NCI-H187 (cell line): ENCODE measurements around the gene EIF5A2.
"Not testable (repeated sequence)": the region's sequence is repeated elsewhere in the genome, so short reads cannot be mapped to it uniquely, and the experiment has no call there.

Experiments
- DNase-seq, 2 experiments: peaks; one replicate each; lab custom pipeline; 2025; lab: John Stamatoyannopoulos, UW

EIF5A2 gene

DNA sequence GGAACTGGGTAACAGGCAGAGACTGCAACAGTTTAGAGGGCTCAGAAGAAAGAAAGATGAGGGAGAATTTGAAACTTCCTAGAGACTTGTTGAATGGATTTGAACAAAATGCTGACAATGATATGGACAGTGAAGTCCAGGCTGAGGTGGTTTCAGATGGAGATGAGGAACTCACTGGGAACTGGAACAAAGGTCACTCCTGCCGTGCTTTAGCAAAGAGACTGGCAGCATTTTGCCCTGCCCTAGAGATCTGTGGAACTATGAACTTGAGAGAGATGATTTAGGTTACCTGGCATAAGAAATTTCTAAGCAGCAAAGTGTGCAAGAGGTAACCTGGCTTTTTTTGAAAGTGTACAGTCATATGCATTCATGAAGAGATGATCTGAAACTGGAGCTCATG, 11.7 kb downstream of the EIF5A2 start:
- DNase-seq: no peak

DNA sequence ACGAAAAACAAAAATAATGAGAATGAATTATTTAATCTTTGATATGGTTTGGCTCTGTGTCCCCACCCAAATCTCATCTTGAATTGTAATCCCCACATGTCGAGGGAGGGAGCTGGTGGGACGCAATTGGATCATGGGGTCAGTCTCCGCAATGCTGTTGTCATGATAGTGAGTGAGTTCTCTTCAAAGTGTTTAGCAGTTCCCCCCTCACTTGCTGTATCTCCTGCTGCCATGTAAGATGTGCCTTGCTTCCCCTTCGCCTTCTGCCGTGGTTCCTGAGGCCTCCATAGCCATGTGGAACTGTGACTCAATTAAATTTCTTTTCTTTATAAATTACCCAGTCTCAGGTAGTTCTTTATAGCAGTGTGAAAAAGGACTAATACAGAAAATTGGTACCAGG, 12.1 kb downstream of the EIF5A2 start:
- DNase-seq: not testable (repeated sequence)

DNA sequence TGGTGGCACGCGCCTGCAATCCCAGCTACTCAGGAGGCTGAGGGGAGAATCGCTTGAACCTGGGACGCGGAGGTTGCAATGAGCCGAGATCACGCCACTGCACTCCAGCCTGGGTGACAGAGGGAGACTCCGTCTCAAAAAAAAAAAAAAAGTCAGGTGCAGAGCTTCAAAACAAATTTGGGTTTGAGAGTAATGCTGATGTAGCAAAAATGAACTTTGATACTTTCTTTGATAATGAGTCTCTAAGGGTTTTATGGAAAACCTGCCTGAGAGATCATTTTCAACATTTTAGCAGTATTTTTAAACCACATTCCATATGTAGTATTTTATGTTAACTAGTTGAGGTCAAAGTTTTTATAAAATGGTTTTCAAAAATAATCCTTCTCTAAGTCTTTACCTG, 14.5 kb downstream of the EIF5A2 start:
- no peak for DNase-seq

DNA sequence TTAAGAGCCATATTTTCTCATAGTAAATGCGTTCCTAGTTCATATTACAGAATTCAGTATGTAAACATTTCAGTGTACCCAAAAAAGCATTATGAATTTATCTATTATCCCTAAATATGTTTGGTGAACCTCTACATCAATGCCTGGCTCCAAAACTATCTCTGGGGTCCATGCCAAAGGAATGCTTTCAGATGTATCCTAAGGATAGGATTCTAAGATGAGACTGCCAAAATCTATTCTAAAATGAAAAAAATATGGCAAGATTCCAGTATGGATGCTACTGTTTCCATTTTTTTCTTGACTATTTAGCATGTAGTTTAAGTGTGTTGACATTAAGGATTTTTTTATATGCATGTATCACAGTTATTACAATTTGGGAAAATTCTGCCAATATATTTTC, 18.8 kb downstream of the EIF5A2 start:
- DNase-seq: no peak

DNA sequence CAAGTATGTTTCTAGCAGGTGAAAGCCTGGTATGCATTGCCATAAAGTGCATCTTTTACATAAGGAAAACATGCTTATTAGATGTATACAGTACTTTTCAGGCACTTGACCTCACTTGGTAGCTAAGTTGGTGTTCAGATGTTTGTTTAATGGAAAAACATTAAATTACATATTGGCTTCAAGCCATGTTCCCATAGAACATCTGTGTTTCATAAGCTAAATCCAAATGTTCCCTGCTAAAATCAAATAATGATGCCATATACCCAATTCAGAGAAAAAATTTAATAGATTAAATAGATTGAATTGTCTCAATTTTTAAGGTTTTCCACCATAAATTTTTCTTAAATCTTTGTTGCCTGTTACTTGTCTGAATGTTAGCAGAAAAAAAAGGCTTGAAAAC, 19.3 kb downstream of the EIF5A2 start:
- no peak for DNase-seq

DNA sequence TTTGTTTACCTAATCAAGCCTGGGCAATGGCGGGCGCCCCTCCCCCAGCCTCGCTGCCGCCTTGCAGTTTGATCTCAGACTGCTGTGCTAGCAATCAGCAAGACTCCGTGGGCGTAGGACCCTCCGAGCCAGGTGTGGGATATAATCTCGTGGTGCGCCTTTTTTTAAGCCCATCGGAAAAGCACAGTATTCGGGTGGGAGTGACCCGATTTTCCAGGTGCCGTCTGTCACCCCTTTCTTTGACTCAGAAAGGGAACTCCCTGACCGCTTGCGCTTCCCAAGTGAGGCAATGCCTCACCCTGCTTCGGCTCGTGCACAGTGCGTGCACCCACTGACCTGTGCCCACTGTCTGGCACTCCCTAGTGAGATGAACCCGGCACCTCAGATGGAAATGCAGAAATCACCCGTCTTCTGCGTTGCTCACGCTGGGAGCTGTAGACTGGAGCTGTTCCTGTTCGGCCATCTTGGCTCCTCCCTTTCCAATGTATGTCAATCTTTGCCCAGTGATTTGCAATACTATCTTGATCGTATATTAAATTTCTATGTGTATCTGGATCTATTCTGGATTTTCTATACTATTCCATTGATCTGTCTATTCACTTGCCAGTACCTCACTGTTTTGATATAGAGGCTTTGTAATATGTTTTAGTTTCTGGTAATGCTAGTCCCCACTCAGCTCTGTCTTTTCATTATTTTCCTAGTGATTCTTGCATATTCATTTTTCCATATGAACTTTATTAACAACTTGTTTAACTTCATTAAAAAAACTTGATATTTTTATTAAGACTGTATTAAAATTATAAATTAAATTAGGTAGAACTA, 24.1 kb downstream of the EIF5A2 start:
- not testable (repeated sequence) for DNase-seq

DNA sequence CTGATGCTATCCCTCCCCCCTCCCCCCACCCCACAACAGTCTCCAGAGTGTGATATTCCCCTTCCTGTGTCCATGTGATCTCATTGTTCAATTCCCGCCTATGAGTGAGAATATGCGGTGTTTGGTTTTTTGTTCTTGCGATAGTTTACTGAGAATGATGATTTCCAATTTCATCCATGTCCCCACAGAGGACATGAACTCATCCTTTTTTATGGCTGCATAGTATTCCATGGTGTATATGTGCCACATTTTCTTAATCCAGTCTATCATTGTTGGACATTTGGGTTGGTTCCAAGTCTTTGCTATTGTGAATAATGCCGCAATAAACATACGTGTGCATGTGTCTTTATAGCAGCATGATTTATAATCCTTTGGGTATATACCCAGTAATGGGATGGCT, 29.7 kb downstream of the EIF5A2 start:
- not testable (repeated sequence) for DNase-seq

DNA sequence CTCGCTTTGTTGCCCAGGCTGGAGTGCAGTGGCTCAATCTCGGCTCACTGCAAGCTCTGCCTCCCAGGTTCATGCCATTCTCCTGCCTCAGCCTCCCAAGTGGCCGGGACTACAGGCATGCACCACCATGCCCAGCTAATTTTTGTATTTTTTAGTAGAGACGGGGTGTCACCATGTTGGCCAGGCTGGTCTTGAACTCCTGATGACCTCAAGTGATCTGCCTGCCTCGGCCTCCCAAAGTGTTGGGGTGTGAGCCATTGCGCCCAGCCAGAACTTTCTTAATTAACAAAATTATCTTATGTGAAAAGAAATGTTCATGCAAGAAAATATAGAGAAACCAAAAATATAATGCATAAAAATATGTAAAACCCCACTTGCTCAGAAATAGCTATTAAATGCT, 31.1 kb downstream of the EIF5A2 start:
- DNase-seq: not testable (repeated sequence)

DNA sequence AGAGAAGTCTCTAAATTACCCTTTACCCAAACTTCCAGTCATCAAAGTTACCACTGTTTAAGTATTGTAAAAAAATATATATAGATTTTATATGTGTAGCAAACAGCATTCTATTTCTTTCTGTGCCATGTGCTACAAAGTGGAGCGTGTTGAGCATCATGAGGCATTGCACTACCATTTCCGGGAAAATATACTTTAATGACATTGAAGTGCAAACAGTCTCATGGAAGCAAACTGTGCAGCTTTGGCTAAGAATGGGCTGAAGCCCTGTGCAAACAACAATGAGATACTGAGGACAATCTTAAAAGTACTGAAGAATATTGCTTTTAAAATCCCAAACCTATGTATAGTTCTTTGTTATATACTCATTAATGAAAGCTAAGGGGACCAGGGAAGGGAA, 31.9 kb downstream of the EIF5A2 start:
- DNase-seq: no peak

DNA sequence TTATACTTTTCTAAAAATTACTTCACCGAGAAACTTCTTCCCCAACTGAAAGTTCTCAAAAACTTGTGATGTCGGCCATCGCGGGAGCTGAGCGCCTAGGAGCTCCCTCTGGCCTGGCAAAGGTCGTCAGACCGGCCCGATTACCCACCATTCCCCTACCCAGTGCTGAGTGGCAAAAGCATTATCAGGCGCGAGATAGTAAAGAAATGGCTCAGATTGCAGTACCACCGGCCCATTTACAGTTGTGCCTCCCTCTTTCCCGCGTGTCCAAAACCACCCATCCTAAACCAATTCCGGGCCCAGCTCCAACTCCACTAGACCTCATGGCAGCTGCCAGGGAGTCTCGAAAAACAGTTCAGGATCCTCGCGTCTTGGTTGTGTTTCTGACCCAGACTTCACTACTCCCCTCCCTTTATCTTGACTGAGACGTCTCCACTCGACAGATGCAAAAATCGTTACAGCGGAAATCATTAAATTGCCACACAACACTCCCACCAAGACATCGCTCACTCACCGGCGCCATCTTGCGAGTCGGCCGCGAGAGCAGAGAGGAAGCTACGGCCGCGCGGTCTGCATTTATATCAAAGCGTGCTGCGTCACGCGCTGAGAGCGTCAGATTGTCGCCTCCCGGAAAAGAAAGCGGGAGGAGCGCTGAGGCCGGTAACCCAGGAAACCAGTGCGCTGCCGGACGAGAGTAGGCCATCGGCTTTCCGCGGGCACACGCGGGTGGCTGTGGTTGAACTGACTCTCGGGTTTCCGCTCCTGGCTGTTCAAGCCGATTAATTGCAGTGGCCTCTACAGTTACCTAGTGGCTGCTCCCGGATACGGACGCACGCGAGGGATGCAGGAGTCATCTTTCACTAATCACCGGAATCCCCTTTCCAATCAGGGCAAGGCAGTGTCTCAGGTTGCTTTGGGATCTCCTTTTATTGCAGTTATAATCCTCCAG, 38.5 kb downstream of the EIF5A2 start, which contains the start of gene RPL22L1:
Gene RPL22L1 (minus strand): TSS at position 551 of the 949 bp plus-strand sequence. CDS start 28 bp downstream, at position 523.
- DNase-seq: no peak

DNA sequence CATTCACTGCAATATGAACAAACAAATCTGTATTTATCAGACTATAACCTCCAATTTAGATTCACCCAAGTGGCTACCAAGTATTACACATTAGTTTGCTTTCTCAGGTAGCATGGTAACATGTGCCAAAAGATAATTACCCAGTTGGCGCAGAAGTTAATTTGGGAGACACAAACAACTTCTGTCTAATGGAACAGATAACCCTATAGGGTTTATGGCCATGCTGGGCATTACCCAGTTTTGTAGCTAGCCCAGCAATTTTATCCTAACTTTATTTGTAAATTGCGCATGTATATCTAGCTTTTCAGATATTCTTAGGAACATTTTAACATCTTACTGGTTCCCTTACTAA, 39.2 kb downstream of the EIF5A2 start:
- DNase-seq: no peak

DNA sequence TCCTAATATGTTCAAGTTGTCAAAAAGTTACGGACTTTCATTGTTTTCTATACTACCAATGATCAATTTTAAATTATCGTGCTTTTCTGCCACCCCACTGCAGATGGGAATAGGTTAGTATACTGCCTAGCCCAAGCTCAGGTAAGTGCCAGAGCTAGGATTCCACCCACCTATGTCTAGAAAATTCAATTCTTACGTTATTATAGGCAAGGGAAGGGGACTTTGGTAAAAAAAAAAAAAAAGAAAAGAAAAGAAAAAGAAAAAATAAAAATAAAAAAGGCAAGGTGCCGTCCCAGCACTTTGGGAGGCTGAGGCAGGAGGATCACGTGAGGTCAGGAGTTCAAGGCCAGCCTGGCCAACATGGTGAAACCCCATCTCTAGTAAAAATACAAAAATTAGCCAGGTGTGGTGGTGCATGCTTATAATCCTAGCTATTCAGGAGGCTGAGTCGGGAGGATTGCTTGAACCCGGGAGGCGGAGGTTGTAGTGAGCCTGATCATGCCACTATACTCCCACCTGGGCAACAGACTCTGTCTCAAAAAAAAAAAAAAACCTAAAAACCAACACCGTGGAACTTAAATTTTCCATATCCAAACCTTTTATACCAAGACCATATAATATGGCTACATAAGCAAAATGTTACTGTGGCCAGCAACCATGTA, 39.7 kb downstream of the EIF5A2 start:
- DNase-seq: no peak

DNA sequence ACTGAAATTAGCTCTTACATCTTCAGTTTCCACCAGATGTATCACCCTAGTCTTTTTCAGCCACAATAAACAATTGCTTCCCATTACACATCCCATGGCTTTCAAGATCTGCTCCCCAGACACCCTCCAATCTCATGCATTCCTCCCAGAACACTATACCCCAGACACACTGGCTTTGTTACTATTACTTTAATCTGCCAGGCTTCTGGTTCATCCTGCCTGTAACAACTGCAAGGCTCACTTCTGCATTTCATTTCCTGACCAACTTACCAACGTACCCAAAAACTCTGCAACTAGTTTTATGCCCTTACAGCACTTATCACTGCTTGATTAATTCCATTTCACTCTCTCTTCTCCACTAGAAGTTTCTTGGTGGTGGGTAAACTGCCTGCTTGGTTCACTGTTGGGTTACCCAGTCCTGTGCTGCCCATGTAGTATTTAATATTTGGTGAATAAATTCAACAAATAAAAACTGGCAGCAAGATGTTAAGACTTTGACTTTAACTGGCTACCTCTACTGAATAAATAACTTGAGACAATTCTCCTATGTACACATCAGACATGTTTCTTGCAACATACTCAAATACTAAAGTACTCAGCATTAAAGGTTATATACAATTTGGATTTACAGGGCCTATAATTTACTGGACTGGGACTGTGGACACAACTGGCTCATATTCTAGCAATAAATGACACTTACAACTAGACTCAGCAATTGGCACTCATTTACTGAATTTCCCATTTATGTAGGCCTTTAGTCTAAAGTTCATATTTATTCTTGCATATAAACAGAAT, 41.1 kb downstream of the EIF5A2 start:
- no peak for DNase-seq

DNA sequence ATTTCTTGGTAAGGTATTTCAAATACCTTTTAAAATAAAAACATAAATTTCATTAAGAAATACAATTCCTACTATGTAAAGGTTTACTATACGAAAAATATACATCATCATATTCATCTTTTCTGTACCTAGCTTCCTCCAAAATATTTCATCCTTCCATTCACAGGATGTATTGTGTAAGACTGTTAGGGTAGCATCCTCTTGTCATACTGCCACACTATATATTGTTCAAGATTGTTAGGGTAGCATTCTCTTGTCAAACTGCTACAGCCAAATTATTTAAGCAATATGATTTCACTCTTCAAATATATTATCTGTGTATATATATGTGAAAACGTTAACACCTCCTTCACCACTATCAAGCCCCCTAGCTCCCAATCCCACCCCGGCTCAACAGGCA, 41.9 kb downstream of the EIF5A2 start:
- DNase-seq: no peak

DNA sequence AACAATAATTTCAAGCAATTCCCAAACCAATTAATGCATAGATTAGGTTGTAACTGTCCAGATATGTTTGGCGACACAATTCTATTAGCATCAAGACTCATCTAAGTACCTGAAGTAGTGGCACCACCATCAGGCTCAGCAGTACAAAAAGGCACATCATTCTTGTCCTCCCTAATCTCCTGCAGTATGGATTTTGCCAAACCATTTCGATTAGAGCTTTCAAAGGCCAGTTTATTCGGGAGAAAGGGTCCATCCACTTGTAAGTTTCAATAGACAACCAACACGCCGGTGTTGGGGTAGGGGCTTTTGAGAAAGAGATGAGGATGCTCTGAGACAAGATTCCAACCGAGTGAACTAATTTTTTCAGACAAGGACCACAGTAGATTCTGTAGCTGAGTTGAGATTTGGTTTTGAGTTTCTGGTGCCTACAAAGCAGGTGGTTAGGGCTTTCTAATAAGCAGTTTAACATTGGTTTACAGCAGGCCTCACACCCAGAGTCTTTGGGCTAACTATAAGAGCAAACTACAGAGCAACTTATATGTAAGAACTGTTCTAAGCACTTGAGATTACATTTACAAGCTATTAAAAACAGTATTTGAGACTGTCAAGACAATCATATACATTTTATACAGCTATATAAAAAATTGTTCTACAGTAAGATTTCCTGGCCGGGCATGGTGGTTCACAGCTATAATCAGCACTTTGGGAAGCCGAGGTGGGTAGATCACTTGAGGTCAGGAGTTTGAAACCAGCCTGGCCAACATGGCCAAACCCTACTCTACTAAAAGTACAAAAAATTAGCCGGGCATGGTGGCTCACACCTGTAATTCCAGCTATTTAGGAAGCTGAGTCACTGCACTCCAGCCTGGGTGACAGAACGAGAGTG, 43.0 kb downstream of the EIF5A2 start:
- DNase-seq: no peak

DNA sequence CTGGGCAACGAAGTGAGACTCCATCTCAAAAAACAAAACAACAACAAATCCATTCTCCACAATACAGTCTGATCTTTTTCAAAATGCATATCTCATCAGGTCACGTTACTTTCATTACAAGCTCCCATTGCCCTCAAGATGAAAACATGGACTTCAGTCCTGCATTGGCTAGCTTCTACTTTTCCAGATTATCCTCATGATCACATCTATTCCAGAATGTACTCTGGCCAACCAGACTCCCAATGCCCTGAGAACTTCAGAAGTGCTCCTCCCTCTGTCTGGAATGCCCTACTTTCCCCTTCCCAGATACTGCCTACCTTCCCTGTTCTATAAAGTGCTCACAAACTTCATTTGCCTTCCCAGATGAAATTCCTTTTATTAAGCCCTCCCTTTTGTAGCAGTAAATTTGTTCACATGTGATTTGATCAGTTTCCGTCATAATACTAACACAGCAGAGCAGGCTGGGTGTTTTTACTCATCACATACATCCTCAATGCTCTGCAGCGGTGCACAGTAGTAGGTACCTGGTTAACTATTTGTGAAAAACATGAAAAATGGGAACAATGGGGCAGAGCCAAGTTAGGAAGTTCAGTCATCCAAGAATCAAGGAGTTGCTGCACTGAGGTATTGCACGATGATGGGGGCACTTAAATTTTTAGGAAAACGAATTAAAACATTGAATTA, 43.8 kb downstream of the EIF5A2 start:
- no peak for DNase-seq

DNA sequence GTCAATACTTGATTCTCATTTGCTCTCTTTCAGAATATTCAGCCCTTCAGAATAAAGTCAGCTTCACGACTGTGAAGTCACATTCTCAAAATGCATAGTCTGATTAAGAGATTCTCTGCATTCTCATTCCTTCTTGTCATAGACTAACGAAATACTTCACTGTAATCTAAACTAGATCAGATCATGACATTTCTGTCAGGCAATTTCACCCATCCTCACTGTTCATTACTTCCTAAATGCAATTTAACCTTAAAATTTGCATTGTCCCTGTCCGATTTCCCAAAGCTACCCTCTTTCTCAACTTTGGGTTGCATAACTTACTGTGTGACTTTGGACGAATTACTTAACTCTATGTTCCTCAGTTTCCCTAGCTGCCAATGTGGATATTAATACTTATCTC, 44.6 kb downstream of the EIF5A2 start:
- no peak for DNase-seq

DNA sequence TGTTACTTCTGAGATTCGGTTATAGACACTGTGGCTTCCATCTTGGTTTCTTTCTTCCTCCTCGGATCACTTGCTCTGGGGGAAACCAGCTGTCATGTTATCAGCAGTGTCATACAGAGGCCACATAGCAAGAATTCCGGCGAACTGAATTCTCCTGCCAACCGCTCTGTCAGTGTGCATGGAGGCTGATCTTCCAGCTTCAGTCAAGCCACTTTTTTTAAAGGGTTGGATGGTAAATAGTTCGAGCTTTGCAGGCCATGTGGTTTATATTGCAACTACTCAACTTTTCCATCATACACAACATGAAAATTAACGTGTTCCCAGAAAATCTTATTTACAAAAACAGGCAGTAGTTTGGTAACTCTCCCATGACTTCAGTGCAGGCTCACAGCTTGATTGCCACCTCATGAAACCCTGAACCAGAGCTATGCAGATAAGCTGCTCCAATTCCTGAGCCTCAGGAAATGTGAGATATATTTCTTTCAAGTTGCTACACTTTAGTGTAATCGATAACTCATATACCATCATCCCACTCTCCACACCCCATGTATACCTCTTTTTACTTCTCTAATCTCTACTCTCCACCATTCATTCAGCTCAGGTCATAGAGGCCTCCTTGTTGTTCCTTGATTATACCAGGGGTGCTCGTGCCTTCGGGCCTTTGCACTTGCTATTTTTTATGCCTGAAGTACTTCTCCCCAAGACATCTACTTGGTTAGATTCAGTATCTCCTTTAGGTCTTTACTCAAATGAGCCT, 45.6 kb downstream of the EIF5A2 start:
- DNase-seq: no peak

DNA sequence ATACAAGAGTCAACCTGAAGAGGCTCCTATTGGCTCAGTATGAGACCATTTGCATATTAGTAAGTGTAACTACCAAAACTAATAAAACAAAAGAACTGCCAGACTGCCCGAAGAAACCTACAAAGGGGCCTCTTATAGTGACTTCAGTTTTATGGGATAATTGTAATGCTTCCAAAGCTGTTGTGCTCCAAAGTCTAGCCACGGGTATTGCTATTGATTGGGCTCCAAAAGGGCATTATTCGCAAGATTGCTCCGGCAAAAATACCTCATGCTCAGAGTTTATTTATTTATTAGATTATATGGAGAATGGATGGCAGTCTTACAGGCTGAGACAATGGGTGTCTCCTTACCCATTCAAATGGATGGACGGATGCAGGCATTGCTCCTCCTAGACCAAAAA, 49.8 kb downstream of the EIF5A2 start:
- no peak for DNase-seq
